Liver (tissue), 3 donors: ENCODE results near the gene AMBRA1.

Experiments
- CTCF ChIP-seq: fragments of 150-350 bp; IDR thresholded peaks from 2 replicates; pipeline ENCODE4 v1.5.1; 2017; ENCODE audit warnings: improper control_type of control experiment, low read depth, low read length; ENCODE audit not compliant: missing input control
- EGR1 ChIP-seq, 2 donors: IDR thresholded peaks; 2 replicates each; pipeline ENCODE4 v1.6.1; 2016 to 2018; ENCODE audit warnings: antibody characterized with exemption in 2 of 2, low read depth in 2 of 2
- GABPA ChIP-seq, 2 donors: IDR thresholded peaks in 1 of 2; conservative IDR thresholded peaks in 1 of 2; 2 replicates each; pipeline ENCODE4 v1.6.1; 2016; ENCODE audit warnings: antibody characterized with exemption in 2 of 2, mild to moderate bottlenecking in 1 of 2, moderate library complexity in 1 of 2
- HNF4A ChIP-seq, 2 donors: conservative IDR thresholded peaks; 2 replicates each; pipeline ENCODE4 v1.6.1; 2016; ENCODE audit warnings: antibody characterized with exemption in 2 of 2, mild to moderate bottlenecking in 2 of 2
- JUND ChIP-seq, 2 donors: IDR thresholded peaks; 2 replicates each; pipeline ENCODE4 v1.6.1; 2016; ENCODE audit warnings: antibody characterized with exemption in 2 of 2
- MAX ChIP-seq: IDR thresholded peaks from 2 replicates; pipeline ENCODE4 v1.6.1; 2016; ENCODE audit warnings: antibody characterized with exemption
- NR2F2 ChIP-seq: IDR thresholded peaks from 2 replicates; pipeline ENCODE4 v1.6.1; 2016; ENCODE audit warnings: antibody characterized with exemption
- REST ChIP-seq: IDR thresholded peaks from 2 replicates; pipeline ENCODE4 v1.6.1; 2016; ENCODE audit warnings: antibody characterized with exemption, mild to moderate bottlenecking
- RXRA ChIP-seq, 2 donors: IDR thresholded peaks; 2 replicates each; pipeline ENCODE4 v1.6.1; 2017 to 2018; ENCODE audit warnings: antibody characterized with exemption in 2 of 2, mild to moderate bottlenecking in 1 of 2
- SP1 ChIP-seq: IDR thresholded peaks from 2 replicates; pipeline ENCODE4 v1.6.1; 2018; ENCODE audit warnings: antibody characterized with exemption, mild to moderate bottlenecking
- TAF1 ChIP-seq: conservative IDR thresholded peaks from 2 replicates; pipeline ENCODE4 v1.6.1; 2016; ENCODE audit warnings: antibody characterized with exemption, mild to moderate bottlenecking
- YY1 ChIP-seq: IDR thresholded peaks from 2 replicates; pipeline ENCODE4 v1.6.1; 2016; ENCODE audit warnings: antibody characterized with exemption, mild to moderate bottlenecking
- TF ChIP-seq, protein P1 (sequence below): IDR thresholded peaks from 2 replicates; pipeline ENCODE4 v1.6.1; 2016; ENCODE audit warnings: antibody characterized with exemption
- TF ChIP-seq, protein P2 (sequence below): IDR thresholded peaks from 2 replicates; pipeline ENCODE4 v1.6.1; 2016; ENCODE audit warnings: antibody characterized with exemption
- donor health status: healthy.
- donor health status: healthy.

DNA sequence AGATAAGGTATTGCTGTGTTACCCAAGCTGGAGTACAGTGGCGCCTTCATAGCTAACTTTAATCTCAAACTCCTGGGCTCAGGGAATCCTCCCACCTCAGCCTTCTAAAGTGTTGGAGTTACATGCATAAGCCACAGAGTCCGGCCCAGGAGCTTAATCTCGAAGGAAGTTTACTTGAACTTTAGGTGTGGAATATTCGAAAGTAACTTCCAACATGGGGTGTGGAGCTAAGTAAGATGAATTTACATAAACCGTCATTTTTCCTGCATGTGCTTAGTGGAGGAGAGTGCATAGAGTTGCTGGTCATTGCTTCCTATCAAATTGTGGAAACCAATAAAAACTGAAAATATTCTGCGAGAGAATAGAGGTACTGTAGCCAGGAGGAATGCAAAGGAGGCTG is 25.0 kb upstream of the AMBRA1 start:
- TF ChIP-seq CTCF = no peak
- TF ChIP-seq TAF1 = no peak
- TF ChIP-seq, protein P1, sequence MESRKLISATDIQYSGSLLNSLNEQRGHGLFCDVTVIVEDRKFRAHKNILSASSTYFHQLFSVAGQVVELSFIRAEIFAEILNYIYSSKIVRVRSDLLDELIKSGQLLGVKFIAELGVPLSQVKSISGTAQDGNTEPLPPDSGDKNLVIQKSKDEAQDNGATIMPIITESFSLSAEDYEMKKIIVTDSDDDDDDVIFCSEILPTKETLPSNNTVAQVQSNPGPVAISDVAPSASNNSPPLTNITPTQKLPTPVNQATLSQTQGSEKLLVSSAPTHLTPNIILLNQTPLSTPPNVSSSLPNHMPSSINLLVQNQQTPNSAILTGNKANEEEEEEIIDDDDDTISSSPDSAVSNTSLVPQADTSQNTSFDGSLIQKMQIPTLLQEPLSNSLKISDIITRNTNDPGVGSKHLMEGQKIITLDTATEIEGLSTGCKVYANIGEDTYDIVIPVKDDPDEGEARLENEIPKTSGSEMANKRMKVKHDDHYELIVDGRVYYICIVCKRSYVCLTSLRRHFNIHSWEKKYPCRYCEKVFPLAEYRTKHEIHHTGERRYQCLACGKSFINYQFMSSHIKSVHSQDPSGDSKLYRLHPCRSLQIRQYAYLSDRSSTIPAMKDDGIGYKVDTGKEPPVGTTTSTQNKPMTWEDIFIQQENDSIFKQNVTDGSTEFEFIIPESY = no peak
- TF ChIP-seq SP1 = no peak
- no peak for TF ChIP-seq GABPA (IDR thresholded peaks at IDR 0.05 in 1 of 2, conservative IDR thresholded peaks at IDR 0.05 in 1 of 2)
- TF ChIP-seq REST = no peak
- TF ChIP-seq MAX = no peak
- TF ChIP-seq NR2F2 = no peak
- no peak for TF ChIP-seq YY1
- no peak for TF ChIP-seq JUND (IDR thresholded peaks at IDR 0.05)
- TF ChIP-seq HNF4A (conservative IDR thresholded peaks at IDR 0.05) = no peak
- TF ChIP-seq RXRA (IDR thresholded peaks at IDR 0.05) = no peak
- TF ChIP-seq, protein P2, sequence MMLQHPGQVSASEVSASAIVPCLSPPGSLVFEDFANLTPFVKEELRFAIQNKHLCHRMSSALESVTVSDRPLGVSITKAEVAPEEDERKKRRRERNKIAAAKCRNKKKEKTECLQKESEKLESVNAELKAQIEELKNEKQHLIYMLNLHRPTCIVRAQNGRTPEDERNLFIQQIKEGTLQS = no peak
- no peak for TF ChIP-seq EGR1 (IDR thresholded peaks at IDR 0.05; ENCODE audit: low read depth in 2 of 2)
